HG02970 (cell line): Measurements from ENCODE around the gene RAPGEF1.

Source experiments
- ATAC-seq: cut with Tn5 transposase; IDR thresholded peaks from one replicate; pipeline ENCODE4 v1.9.1; 2021; ENCODE audit warnings: mild to moderate bottlenecking, moderate library complexity, moderate number of reproducible peaks; ENCODE audit not compliant: unreplicated experiment, low FRiP score

RAPGEF1 gene

DNA sequence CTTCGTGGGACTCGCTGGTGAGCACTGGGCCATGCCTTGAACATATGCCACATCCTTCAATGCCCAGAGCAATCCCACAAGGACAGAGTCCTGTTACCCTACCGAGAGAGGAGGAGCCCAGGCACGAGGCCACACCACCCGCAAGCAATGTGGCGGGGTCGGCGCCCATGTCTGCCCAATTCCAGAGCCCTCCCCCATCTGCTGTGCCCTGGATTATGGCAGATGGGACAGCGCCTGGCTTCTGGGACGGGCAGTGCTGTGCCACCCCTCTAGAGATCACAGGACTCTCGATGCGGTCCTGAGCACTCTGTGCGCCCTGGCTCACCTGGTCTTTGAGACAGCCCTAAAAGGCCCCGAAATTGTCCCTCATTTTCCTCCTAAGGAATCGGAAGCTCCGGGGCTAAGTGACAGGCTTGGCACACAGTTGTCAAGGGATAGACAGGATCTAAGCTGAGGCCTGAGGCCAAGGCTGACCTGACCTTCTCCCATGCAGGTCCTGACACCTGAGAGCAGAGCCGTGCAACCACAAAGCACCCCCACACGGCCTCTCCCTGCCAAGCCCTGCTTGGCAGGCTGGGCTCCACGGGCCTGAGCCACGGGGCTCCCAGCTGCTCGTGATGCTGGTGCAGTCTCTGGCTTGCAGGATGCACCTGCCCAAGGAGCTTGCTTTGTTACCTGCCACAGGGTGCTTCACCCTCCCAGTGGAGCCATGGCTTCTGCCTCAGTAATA is 145.8 kb downstream of the RAPGEF1 start:
- no peak for ATAC-seq

DNA sequence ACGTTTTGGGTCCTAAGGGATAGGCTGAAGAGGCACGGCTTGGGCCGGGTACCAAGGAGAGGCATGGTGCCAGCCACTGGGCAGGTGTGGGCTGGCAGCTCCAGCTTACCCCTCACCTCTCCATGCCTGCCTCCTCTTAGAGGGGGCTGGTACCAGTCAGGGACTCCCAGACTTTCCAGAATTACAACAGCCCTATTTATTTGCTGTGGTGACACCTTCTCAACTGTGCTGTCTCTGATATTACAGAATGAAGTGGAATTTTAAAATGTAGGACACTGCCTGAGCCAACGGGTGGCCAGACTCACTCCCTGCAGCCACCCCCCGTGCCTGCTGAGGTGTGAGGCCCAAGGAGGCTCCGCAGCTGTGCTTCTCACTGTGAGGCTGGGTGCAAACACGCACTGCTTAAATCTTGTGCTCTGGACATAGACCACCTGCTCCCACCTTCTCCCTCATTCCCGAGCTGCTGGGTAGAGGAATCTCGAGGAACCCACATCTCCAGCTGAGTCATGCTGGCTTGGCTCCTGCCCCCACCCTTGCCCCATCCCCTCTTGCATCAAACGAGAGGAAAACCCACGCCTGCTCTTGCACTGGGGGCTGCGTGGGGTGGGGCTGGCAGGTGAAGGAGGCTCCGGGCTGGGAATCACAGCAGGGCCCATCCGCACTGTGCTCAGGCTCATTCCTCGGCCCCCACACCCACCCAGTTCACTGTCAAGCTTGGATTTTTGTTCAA is 146.6 kb downstream of the RAPGEF1 start:
- no peak for ATAC-seq

DNA sequence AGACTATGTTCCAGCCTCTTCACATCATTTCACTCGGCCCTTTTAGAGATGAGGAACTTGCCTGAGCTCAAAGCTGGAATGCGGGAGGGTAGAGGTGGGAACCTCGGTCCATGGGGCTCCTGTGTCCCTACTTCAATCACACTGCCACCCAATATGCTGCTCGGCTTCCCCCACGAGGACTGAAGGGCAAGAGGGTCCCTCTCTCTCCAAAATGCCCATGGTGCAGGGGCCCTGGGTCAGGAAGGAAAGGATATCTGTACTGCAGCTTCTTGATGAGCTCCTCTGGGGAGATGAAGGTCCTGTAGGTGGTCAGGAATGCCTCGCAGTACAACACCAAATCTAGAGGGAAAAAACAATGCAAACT is 148.0 kb downstream of the RAPGEF1 start:
- ATAC-seq, result no peak

DNA sequence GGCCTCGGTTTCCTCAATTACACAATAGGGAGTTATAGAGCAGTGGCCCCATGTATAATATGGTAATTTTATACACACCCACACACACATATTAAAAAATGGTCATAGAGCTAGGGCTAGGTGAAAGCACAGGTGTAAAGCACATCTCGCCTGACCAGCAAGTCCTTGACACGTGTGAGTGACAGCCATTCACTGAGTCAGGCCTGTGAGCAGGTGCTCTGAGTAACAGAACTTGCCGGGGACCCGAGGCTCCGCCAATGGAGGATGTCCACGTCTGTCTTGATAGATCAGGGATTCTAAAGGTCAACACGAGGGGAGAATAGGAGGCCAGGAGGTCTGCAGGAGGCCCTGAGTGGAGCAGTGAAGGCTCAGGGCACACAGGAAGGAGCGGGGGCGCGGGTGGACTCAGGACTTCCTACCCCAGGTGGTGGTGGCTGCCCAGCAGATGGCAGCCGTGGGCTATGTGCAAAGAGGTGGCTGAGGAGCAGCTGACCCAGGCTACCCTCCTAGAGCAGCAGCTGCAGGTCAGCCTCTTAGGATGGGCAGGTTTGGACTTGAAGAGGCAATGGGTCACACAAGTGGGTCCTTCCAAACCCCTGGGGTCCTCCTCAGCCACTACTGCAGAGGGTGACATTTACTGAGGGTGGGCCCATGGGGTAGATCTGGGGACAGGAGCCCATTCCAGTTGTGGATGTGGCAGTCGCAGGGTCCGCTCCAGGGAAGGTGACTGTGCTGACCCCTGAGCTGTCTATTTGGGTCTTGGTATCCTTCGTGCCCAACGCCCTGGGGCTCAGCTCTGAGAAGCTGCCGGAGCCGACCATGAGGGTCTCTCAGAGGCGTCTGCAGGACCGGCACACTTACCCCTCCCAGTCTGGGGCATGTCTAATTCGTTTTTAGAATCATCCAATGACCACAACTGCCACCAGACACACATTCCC is 148.7 kb downstream of the RAPGEF1 start:
- ATAC-seq, result no peak

DNA sequence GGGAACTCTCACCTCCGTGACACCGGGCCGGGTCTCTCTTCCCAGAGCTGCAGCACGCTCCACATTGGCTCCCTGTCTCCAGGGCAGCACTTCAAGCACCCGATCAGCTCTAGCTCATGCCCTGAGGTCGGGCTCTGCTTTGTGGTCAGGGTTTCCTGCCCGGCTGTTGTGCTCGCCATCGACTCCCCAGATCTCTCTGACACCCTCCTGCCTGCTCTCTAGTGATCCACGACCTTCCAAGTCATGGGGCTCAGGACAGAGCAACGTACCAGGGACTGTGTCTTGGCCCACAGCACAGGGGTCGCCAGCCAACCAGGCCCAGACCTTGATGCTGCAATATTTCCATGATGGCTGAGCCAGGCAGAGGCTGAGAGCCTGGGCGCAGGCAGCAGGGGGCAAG is 149.4 kb downstream of the RAPGEF1 start:
- no peak for ATAC-seq

DNA sequence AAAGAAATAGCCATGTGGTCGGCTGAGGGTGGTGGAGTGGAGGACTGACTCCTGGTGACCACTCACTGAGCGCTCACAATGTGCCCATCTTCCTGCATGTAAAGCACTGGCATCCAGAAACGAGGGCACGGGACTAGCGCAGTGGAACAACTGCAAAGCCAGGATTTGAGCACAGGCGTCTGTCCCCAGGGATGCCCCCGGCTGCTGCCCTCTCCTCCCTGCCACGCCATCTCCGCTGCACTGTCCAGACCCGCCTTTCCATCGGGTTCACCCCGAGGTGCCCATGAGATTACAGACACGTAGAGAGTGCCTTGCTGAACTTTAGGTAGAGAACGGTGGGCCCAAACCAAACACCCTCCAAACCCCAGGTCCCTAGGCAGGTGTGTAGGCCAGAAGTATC is 149.9 kb downstream of the RAPGEF1 start:
- ATAC-seq, result no peak

DNA sequence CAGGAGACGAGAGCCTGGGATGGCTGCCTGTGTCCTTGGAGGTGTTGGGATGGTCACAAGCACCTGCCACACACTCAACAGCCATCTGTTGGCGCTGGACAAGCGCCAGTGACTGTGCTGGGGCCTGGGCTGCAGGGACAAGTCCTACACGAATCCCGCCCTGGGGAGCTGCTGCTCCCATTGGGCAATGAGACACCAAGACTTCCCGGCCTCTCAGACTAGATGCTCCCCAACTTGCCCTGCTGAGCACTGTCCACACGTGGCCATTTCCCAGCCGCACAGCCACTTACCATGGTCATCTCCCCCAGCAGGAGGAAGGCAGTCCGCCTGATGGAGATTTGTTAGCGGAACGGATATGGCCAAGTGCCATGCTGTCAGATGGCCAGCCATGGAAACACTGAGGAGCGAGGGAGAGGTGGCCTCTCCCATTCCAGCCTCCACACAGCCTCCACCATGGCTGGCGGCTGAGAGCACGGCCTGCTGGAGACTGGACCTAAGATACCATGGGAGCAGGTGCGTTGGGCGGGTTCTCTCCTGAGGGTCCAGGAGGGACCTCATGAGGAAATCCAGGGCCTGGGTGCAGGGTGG is 150.7 kb downstream of the RAPGEF1 start:
- no peak for ATAC-seq

DNA sequence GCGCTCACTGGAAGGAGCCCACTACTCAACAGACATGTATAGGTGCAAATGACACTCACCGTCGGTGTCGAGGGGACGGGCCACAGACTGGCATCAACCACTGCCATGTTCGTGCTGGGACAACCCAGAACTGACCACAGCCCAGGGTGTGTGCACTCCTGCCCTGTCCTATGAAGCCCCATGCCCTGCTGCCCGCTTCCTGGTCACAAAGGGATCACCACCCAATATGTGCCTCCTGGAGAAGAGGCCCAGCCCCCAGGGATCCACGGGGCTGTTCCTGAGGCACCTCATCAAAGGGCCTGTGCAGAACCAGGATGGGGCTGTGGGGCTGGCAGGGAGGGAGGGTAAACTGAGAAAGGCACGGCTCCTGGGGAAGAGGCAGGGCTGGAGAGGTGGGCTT is 151.5 kb downstream of the RAPGEF1 start:
- no peak for ATAC-seq

DNA sequence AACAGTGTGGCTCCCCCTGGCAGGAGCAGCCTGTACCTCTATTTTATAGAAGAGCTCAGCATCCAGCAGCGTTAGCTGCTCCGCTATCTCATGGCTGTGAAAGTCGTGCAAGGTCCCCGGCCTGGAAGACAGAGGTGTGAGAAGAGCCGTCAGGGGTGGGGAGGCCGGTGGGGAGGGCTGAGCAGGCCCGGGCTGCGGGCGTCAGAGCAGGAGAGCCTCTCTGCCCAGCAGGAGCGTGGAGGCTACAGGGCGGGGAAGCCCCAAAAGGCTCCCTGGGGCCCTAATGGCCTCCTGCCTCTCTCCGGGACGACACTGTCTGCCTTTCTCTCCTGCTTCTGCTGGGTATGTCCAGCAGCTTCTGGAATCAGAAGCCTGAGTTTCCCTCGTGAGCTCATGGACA is 152.0 kb downstream of the RAPGEF1 start:
- ATAC-seq, result no peak

DNA sequence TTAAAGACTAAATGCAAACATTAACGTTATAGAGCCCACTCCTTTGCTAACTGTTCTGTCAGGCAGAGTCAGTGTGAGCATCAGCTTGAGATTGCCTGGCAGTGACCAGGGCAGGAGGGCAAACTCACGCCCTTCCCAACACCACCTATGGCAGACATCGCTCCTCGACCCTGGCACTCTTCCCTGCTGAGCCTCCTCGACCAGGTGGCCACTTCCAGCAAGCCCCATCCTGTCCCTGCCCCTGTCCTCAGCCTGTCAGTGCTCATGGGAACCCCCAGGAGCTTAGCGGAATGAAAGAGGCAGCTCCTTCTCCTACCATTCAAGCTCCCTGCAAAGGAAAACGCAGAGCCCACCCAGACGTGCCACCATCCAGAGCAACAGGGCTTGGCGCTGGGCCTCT is 152.5 kb downstream of the RAPGEF1 start:
- ATAC-seq, result no peak

DNA sequence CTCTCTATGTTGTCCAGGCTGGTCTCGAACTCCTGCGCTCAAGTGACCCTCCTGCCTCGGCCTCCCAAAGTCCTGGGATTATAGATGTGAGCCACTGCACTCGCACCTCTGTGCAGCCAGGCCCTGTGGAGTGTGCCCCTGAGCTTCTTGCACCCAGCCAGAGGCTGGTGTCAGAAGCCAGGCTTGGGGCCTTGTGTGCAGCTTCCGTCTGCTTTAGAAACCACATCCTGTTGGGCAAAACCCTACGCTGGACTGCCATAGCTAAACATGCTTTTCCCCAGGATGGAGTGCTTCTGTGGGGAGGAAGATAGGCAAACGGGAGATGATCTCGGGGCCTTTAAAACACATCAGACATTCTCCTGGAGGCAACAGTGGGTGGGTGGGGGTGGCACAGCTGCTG is 154.5 kb downstream of the RAPGEF1 start:
- ATAC-seq, result no peak

DNA sequence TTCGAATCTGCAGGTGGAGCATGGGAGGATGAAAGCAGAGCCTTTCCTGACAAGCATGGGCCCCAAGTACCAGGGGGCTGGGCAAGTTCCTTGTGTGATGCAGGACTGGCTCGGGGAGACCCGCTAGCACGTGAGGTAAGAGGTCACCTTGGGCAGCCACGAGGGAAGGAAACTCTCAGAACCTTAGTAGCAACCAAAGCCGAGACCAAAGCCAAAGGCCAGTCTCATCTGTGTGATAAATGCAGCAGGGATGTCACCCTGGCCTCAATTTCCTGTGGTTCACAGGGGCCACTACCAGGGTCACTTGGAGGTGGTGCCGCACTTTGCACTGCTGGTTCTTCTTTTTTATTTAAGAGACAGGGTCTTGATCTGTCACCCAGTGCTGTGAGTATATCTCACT is 155.0 kb downstream of the RAPGEF1 start:
- ATAC-seq, result no peak

DNA sequence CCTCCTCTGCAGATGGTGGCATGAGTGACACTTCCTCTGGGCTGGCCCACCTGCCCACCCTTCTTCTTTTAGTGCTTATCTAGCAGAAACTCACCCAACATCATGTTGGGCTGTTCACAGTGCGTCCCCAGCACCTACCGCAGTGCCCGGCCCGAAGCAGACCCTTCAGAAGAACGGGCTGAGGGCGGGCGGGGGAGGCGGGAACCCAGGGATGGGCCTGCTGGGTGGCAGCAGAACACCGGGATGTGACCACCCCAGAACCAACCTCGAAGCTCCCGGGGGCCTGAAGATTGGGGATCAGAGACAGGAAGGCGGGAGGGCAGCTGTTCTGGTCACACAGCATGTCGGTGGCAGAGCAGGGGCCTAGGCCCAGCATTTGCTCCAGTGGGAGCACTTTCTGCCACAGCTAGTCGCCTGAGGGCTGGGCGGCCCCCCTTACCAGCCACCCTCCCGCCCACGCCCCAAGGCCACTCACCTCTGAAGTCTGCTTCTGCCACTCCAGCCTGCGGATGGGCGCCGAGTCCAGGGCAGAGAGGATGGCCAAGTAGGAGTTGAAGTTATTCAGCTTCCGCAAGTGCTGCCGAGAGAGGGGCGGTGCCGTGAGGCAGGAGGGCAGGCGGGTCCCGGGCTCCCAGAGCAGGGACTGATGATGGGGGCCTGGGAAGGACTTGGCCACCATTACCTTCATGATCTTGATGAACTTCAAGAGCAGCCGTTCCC is 155.9 kb downstream of the RAPGEF1 start:
- ATAC-seq, result no peak

DNA sequence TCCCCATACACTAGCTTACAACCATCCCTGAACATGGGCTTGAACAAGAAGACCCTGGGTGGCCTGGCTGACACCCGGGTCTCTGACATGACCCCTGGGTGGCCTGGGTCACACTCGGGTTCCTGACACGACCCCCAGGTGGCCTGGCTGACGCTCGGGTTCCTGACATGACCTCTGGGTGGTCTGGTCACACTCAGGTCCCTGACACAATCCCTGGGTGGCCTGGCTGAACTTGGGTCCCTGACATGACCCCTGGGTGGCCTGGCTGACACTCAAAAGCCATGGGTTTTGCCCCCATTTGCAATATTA is 156.6 kb downstream of the RAPGEF1 start:
- no peak for ATAC-seq

DNA sequence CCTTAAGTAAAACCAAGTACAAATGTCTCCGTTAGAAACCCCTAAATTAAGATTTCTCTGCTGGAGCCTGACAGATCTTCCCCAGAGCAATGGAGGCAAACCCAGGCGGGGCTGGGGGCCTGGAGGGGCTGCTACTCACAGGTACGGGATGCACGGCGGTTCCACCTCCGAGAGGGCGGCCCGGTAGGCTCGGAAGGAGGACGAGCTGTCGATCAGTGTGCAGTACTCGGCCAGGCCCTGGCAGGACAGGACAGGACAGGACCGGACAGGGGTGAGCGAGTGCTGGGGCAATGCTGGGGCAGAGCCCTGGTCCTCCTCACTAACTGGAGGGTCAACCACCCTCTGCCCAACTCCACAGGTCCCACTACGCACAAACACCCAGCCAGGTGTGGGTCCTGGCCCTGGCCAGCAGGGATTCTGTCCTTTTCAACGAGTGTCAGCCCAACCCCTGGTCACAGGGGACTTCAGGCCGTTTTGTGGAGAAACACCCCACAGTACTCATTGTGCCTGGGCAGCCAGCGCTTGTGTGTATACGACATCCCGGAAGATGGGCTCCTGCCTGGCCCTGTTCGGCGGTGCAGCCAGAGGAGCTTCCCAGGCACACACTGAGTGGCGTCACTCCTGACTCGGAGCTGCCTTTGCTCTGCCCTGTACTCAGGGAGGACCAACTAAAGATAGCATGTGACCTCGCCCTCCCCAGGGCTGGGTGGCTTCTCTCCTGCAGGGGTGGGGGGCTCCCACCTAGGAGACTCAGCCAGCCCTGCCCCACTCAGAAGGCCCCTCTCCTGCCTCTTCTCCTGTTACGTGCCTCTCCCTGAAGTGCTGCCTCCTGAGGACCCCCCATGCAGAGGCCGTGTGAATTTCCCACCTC is 157.2 kb downstream of the RAPGEF1 start:
- no peak for ATAC-seq

DNA sequence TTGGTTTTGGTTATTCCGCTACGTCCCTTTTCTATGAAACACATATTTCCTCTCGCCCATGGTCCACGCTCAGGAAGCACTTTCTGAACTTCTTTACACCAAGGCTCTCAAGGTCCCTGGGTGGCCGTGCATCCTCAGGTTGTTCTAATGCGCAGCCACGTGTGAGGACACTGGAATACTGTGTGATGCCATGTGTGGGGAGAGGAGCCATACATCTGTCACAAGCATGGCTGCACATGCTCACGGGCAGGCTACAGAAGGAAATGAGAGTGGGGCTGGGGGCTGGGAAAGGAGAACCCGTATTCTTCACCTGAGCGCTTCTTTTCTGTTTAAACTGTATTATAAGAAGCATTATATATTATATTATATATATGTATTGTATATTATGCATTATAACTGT is 157.8 kb downstream of the RAPGEF1 start:
- ATAC-seq, result no peak

DNA sequence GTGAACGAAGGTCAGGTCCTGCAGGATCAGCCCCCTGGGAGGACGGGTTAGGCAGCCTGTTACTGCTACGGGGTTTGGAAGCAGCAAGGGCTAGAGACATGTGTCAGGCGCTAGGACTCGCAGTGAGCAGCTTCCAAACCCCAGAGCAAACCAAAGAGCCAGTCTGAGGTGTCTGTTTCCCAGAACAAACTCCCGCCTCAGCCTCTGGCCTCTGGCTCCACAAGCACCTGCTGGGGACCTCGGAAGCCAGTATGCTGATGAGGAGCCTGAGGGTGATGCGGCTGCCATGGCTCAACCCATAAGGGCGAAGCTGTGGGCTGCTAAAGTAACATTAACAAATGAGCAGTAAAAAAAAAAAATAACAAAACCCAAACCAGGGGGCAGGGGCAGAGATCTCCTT is 159.5 kb downstream of the RAPGEF1 start:
- ATAC-seq, result no peak

DNA sequence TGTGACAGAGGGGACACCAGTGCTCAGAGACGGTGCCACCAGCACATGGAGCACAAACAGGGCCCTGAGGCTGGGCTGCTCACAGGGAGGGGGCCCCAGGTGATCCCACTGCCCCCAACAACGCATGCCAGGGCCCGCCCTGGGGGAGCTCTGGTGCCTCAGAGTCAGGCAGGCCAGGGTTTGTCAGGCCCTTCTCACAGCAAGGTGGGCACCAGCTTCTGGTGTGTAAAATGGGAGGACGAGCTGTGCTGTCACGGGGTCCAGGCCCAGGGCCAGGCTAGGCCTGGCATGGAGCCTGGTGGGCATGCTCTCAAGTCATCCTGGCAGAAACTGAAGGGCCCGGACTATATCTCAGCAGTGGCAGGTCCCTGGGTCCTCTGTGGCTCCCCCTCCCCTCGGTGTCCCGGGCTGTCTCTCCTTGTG is 160.1 kb downstream of the RAPGEF1 start:
- ATAC-seq, result no peak

DNA sequence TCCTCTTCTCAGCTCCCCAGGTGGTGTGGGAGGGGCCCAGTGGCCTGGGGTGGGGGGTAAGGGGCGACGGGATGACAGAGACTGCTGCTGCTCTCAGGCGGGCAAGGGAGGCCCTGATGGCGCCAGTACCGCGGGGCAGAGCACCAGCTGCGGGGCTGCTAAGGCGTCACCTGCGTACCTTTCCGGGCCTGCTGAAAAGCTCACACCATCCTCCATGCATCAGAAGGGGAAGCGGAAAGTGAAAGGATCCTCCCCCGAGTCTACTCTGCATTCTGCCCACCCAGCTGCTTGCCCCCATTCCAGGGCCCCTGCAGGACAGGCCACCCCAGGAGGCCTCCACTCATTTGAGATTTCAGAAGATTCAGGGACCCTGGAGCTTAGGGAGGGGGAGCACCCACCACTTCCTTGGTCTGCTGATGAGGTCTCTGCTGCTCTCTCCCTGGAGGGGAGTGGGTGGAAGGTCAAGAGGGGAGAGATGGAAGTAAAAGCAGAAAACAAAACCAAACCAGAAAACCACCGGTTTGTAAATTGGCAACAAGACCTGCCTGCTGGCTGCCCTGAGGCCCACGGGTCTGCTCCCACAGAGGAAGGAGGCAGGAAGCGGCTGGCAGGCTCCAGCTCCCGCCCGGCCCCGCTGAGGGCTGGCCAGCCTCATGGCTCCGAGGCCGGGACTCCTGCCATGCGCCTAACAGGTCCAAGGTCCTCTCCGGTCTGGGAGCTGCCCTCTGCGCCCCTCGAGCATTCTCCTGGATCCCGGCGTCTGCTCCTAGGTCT is 161.0 kb downstream of the RAPGEF1 start:
- no peak for ATAC-seq
